Inferior parietal cortex (tissue), 1 donor: ENCODE results near the gene MYCBP2.
A peak's percentile ranks its signal among the peaks of the same experiment; 100 is the strongest.
"Not testable (repeated sequence)": the region's sequence is repeated elsewhere in the genome, so short reads cannot be mapped to it uniquely, and the experiment has no call there.

Experiments
- DNase-seq: peaks from one replicate; pipeline ENCODE4 v3.0.0-alpha.2; 2016; ENCODE audit errors: extremely low spot score

Gene MYCBP2

DNA sequence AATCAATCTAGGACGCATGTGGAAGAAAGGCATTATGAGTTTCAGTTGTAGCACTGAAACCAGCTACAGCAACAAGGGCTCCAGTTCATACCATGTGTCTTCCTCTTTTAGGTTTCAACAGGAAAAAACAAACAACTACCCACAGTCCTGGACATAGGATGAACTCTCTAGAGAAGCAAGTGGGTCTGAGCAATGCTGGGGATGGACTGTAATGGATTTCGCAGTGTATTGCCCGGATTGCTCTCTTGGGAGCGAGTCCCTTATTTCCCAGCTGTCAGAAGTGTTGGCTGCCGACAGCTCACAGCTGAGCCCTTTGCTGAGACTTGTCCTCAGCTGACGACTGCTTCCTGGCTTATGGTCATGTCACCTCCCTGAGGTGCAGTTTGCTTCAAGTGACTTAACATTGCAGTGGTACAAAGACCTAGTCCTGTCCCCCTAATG lies 12.1 kb upstream of the MYCBP2 start:
- DNase-seq = no peak

DNA sequence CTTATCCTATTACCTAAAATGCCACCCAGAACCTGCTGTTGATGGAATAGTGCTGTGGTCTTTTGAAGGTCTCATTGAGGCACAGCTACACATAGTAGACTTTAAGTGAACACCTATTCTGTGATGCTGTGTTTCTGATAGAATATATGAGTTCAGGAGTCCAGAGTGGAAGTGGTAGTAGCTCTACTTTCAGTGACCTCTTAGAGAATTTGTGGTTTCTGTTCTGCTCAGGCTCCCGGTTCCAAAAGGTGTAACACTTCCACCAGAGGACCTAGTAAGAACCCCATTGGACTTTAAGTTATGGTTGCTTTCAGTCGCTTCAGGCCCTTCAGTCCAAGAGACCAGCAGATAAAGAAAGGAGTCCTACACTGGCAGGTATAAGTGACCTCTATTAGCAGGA lies 11.4 kb upstream of the MYCBP2 start:
- no peak for DNase-seq

DNA sequence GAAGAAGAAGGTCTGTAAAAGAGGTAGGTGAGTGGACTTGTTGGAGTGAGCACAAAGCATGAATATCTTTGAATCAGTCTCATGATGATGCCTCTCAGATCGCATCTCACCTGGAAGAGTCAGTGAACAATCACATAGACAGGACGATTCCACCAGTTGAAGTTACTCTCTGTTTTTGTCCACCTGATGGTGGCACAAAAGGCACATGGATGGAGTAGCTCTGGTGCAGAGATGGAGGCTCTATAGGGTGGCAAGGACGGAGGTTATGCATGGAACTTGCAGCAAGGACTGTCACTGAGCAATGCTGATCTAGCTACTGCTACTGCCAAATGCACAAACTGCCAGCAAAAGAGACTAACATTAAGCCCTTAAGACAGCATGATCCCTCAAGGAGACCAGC lies 10.3 kb upstream of the MYCBP2 start:
- no peak for DNase-seq

GRCh38 chr13:77335543-77335942 lies 8.6 kb upstream of the MYCBP2 start:
- no peak for DNase-seq

GRCh38 chr13:77333594-77333993 lies 6.7 kb upstream of the MYCBP2 start:
- no peak for DNase-seq

- DNase-seq = no peak
Measured at GRCh38 chr13:77331421-77331820, 4.5 kb upstream of the MYCBP2 start.

DNA sequence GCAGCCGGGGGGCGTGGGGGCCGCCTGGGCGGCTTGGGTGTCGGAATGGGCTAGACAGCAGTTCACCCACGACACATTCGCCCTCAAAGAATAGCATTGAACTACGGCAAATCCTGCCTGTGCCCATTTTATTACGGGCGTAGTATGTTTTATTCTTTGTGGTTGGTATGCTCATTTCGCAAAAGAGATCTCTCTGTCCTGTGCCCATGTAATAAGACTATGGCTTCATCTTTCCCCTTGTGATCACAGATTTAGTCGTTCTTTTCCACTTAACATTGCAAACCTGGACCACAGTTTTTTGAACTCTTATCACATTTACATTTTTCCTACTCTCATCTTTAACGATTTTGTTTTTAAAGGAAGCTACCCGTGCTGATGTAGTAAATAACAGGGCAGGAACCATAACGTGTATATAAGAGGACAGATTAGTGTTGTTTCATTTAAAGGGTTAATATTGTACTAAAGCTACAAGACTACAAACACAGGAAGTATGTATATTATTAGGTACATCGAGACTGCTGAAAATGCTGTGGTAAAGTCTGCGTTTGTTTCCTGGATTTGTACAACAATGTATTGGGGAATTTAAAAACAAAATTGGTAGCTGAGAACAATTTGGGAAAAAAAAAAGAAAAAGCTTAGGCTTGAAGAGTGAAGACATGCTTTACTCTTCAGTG lies 3.2 kb upstream of the MYCBP2 start:
- DNase-seq = no peak

DNA sequence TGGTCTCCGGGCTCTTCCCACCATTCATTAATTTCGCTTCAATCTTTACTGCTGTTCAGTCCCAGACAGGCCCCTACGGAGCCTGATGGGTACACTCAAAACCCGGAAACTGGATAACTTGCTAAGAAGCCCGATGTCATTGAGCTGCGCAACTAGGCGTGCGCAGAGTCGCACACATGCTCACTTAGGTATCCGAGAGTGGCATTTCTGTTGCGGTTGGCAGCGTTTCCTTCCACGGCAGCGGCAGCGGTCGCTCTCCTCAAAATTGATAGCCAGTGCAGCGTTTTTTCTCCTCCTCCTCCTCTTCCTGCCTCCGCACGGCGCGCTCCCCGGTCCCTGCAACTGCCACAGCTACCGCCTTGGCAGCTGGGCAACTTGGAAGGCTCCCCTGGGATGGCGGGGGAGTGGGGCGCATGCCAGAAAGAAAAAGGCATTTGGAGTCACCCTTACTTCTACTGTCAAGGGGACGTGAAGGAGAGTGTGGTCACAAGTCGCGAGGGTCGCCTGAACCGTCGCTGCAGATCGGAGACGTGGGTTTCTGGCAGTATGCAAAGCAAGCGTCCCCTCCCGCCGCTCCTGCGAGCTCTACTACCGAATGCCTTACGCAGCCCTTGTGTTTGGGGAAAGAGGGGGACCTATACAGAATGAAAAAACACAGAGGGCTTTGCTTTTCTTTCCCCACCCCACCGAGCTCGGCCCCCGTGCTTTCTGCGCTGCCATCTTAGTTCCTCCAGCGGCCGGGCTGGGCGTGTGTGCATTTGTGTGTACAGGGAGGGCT lies 2.4 kb upstream of the MYCBP2 start:
- peak; percentile 97 for DNase-seq

GRCh38 chr13:77328819-77329132 lies 1.9 kb upstream of the MYCBP2 start:
- no peak for DNase-seq

- peak; percentile 39 for DNase-seq
Measured at GRCh38 chr13:77325371-77325980, 1.4 kb downstream of the MYCBP2 start.

- DNase-seq = no peak
Measured at GRCh38 chr13:77323858-77324257, 3.0 kb downstream of the MYCBP2 start.

GRCh38 chr13:77319536-77319935 lies 7.4 kb downstream of the MYCBP2 start:
- DNase-seq = no peak

DNA sequence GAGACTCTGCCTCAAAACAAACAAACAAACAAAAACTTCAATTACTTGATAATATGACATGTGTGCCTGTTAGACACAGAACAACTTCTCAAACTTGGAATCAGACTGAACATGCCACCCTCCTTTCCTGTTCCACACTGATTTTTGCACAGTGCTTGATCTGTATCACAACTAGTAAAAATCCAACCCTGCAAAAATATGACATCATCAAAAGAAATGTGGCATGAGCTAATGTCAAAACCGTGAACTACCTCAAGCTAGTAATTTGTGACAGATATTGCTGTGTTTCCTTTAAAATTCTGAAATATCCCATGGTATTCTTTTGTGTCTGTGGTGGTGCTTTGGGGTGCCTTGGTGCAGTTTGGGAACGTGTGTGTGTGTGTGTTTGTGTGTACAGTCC lies 8.2 kb downstream of the MYCBP2 start:
- no peak for DNase-seq

DNA sequence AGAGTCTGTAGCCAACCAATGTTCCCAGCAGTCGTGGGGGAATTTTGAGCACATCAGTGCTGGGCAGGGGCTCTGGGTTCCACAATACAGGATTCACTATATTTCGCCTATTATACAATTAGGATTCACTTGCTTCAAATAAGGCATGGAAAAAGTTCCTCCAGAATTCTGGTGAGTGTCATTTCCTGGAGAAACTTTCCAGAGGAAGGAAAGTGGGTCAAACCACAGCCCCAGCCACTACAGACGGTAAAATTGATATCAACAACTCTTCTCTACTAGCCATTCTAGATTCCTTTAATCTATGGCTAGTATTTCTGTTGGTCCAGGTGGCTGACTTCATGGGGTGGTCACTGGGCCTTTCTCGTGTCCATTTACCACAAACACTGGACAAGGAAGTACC lies 10.5 kb downstream of the MYCBP2 start:
- no peak for DNase-seq

DNA sequence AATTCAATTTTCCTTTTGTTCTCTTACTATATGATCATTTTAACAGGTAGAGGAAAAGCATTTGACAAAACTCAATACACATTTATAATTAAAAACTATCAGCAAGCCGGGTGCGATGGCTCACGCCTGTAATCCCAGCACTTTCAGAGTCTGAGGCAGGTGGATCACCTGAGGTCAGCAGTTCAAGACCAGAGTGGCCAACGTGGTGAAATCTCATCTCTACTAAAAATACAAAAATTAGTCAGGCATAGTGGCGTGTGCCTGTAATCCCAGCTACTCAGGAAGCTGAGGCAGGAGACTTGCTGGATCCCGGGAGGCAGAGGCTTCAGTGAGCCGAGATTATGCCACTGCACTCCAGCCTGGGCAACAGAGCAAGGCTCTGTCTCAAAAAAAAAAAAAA lies 11.4 kb downstream of the MYCBP2 start:
- not testable (repeated sequence) for DNase-seq

DNA sequence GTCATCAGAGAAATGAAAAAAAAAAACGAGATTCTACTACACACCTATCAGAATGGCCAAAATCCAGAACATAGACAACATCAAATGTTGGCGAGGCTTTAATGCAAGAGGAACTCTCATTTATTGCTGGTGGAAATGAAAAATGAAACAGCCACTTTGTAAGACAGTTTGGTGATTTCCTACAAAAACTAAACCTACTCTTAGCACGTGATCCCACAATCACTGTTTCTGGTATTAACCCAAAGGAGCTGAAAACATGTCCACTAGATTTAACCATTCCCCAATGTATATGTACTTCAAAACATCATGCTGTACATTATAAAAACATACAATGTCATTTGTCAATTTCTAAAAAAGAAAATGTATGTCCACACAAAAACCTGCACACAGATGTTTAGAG lies 13.0 kb downstream of the MYCBP2 start:
- DNase-seq = no peak

GRCh38 chr13:77312311-77312710 lies 14.6 kb downstream of the MYCBP2 start:
- no peak for DNase-seq

DNA sequence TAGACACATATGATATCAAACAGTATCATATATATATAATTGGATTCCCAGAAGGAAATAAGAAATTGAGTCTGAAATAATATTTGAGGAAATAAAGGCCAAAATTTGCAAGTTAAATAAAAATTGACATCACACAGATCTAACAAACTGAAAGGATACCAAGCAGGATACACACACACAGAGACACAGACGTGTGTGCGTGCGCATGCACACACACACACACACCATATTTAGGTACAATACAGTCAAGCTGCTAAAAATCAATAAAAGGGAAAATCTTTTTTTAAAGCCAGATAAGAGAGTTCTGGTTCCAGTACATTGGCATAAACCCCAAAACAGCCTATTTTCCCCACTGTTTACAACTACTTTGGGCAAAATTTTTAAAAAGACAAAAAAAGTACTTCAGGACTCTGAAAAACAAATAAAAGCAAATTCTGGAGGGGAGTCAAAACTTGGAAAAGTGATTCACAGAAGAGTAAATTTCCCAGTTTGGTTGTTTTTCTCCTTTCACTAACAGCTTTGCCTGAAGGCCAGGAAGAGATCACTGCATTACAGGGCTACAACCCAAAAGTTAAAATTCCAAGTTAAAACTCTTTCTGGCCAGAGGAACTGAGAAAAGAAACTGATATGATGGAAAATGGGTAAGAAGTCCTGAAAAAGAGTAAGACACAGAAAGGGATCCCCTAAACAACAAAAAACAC lies 16.2 kb downstream of the MYCBP2 start:
- DNase-seq = no peak

GRCh38 chr13:77310161-77310560 lies 16.7 kb downstream of the MYCBP2 start:
- no peak for DNase-seq

GRCh38 chr13:77309254-77309653 lies 17.6 kb downstream of the MYCBP2 start:
- DNase-seq = no peak

GRCh38 chr13:77306458-77306857 lies 20.4 kb downstream of the MYCBP2 start:
- DNase-seq = no peak

DNA sequence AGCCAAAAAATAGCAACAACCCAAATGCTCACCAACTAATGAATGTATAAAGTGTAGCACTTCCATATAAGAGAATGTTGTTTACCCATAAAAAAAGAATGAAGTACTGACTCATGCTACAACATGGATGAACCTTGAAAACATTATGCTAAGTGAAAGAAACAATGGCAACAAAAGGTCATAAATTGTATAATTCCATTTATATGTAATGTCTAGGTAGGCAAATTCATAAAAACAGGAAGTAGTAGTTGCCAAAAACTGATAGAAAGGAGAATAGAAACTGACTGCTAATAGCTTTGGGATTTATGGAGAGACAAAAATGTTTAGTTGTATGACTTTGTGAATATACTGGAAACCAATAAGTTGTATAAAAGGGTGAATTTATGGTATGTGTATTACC lies 21.6 kb downstream of the MYCBP2 start:
- no peak for DNase-seq
